Measurements from ENCODE around the gene POMT2.
"Not testable (repeated sequence)": the region's sequence is repeated elsewhere in the genome, so short reads cannot be mapped to it uniquely, and the experiment has no call there.

POMT2 gene

GRCh38 chr14:77299771-77300170, 20.9 kb downstream of the POMT2 start:
- DNase-seq = no peak

- DNase-seq = no peak
These were observed 23.8 kb downstream of the POMT2 start for GRCh38 chr14:77296906-77297305.

GRCh38 chr14:77296155-77296554, 24.5 kb downstream of the POMT2 start:
- no peak for DNase-seq

- DNase-seq = peak; percentile 35
These were observed 30.0 kb downstream of the POMT2 start for GRCh38 chr14:77290705-77291104.

GRCh38 chr14:77286576-77286975, 34.1 kb downstream of the POMT2 start:
- DNase-seq = no peak

- no peak for DNase-seq
These were observed 36.2 kb downstream of the POMT2 start for GRCh38 chr14:77284466-77284865.

- DNase-seq = no peak
These were observed 36.6 kb downstream of the POMT2 start for GRCh38 chr14:77284066-77284465.

GRCh38 chr14:77281852-77282410, 38.8 kb downstream of the POMT2 start:
- DNase-seq = no peak

GRCh38 chr14:77280921-77281320, 39.8 kb downstream of the POMT2 start:
- not testable (repeated sequence) for DNase-seq

GRCh38 chr14:77279719-77280118, 41.0 kb downstream of the POMT2 start:
- no peak for DNase-seq

GRCh38 chr14:77278461-77279230, 42.0 kb downstream of the POMT2 start:
- no peak for DNase-seq

GRCh38 chr14:77276959-77277358, 43.7 kb downstream of the POMT2 start:
- DNase-seq = no peak

GRCh38 chr14:77276295-77276935, 44.3 kb downstream of the POMT2 start:
- DNase-seq = no peak

GRCh38 chr14:77275601-77276017, 45.1 kb downstream of the POMT2 start:
- DNase-seq = no peak

GRCh38 chr14:77275041-77275580, 45.6 kb downstream of the POMT2 start:
- no peak for DNase-seq

- no peak for DNase-seq
These were observed 46.9 kb downstream of the POMT2 start for GRCh38 chr14:77273796-77274195.

GRCh38 chr14:77272261-77272660, 48.4 kb downstream of the POMT2 start:
- DNase-seq = no peak

GRCh38 chr14:77271113-77271710, 49.5 kb downstream of the POMT2 start, which contains the start of gene NGB:
Gene NGB (minus strand): TSS chr14:77271206. CDS start chr14:77270937, 269 bp downstream.
- DNase-seq = no peak

- no peak for DNase-seq
These were observed 50.1 kb downstream of the POMT2 start for GRCh38 chr14:77270361-77271112.

- DNase-seq = no peak
These were observed 51.6 kb downstream of the POMT2 start for GRCh38 chr14:77268989-77269600.

GRCh38 chr14:77267937-77268699, 52.6 kb downstream of the POMT2 start:
- no peak for DNase-seq

Data from fibroblast of skin of right biceps (primary cell).